ENCODE results near the gene SALL4. TPM values are rescaled to one million over a fixed set of nuclear protein-coding genes. Genes with fewer than 3 reads are reported as not detected.
"Not testable (repeated sequence)": the region's sequence is repeated elsewhere in the genome, so short reads cannot be mapped to it uniquely, and the experiment has no call there.

Gene SALL4
- total and polyA plus RNA-seq, 3 donors from 2014 or later: 8.4 to 27.8 (median 23.5) TPM

- Histone ChIP-seq H3K27me3 (no peaks in the 10 kb centered on the region), H3K9me3 (no peaks in the 10 kb centered on the region), H3K27ac (no peak overlapping the region), H3K4me1 (no peaks in the 10 kb centered on the region), H3K4me3 (no peak overlapping the region), H3K36me3 (ENCODE audit: low read depth, missing control alignments) (no peaks in the 10 kb centered on the region)
- no peak for TF ChIP-seq CTCF (IDR thresholded peaks at IDR 0.05)
- no peak for TF ChIP-seq POLR2A (IDR thresholded peaks at IDR 0.05)
- intact Hi-C loops (cut with DNase I; ENCODE audit: low total_unique reads): no loop called here
- DNase-seq: no peak
- 88 to 96% methylated on average over 8 of the region's 8 CpGs for WGBS, 2 donors
These were observed 24.1 kb upstream of the SALL4 start for GRCh38 chr20:51826372-51826771.

GRCh38 chr20:51818479-51819008, 16.2 kb upstream of the SALL4 start:
- no peak for DNase-seq
- TF ChIP-seq CTCF (IDR thresholded peaks at IDR 0.05): no peak
- TF ChIP-seq POLR2A (IDR thresholded peaks at IDR 0.05): no peak
- no peaks in the 10 kb centered on the region for H3K27me3 ChIP-seq
- H3K4me3 ChIP-seq: no peak overlapping the region
- no peaks in the 10 kb centered on the region for H3K9me3 ChIP-seq
- H3K4me1 ChIP-seq: no peaks in the 10 kb centered on the region
- WGBS, 2 donors: 53 to 62% methylated on average over 1 of the region's 1 CpG
- H3K36me3 ChIP-seq (ENCODE audit: low read depth, missing control alignments): no peaks in the 10 kb centered on the region
- no peak overlapping the region for H3K27ac ChIP-seq
- intact Hi-C loops (cut with DNase I; ENCODE audit: low total_unique reads): no loop called here

GRCh38 chr20:51816856-51817255, 14.5 kb upstream of the SALL4 start:
- H3K27ac ChIP-seq; H3K9me3 ChIP-seq; H3K4me3 ChIP-seq; H3K27me3 ChIP-seq; H3K36me3 ChIP-seq (ENCODE audit: low read depth, missing control alignments); DNase-seq; H3K4me1 ChIP-seq; intact Hi-C loops (cut with DNase I; ENCODE audit: low total_unique reads): not testable (repeated sequence)
- 96% methylated on average over 8 of the region's 8 CpGs for WGBS, 2 donors

GRCh38 chr20:51815383-51816076, 13.2 kb upstream of the SALL4 start:
- intact Hi-C loops (cut with DNase I; ENCODE audit: low total_unique reads): no loop called here
- no peak overlapping the region for H3K4me3 ChIP-seq
- TF ChIP-seq POLR2A (IDR thresholded peaks at IDR 0.05) (no peak), CTCF (IDR thresholded peaks at IDR 0.05) (no peak)
- H3K9me3 ChIP-seq: no peaks in the 10 kb centered on the region
- no peak for DNase-seq
- H3K4me1 ChIP-seq: no peaks in the 10 kb centered on the region
- WGBS, 2 donors: 82 to 85% methylated on average over 5 of the region's 5 CpGs
- H3K27ac ChIP-seq: no peak overlapping the region
- H3K36me3 ChIP-seq (ENCODE audit: low read depth, missing control alignments): no peaks in the 10 kb centered on the region
- no peaks in the 10 kb centered on the region for H3K27me3 ChIP-seq

DNA sequence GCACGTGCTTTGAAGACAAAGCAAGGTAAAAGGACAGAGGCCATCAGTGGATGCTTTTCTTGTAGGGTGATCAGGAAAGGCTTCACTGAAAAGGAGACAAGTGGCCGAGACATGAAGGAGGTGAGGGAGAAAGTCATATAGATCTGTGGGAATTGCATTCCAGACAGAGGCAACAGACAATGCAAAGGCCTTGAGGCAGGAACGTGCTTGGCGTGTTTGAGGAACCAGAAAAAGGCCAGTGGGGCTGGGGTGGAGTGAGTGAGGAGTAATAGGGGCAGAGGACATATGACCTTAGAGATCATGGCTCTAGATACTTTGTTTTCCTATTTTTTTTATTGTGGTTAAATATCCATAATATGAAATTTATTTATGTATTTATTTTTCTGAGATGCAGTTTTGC, 10.5 kb upstream of the SALL4 start:
- H3K4me1 ChIP-seq: no peaks in the 10 kb centered on the region
- intact Hi-C loops (cut with DNase I; ENCODE audit: low total_unique reads): no loop called here
- H3K36me3 ChIP-seq (ENCODE audit: low read depth, missing control alignments): no peaks in the 10 kb centered on the region
- 90 to 95% methylated on average over 4 of the region's 4 CpGs for WGBS, 2 donors
- H3K4me3 ChIP-seq: no peak overlapping the region
- DNase-seq: no peak
- H3K9me3 ChIP-seq: no peaks in the 10 kb centered on the region
- no peak overlapping the region for H3K27ac ChIP-seq
- H3K27me3 ChIP-seq: no peaks in the 10 kb centered on the region
- no peak for TF ChIP-seq POLR2A (IDR thresholded peaks at IDR 0.05)
- no peak for TF ChIP-seq CTCF (IDR thresholded peaks at IDR 0.05)
